GM19035 (cell line): ENCODE measurements around the gene RGS7BP.

ENCODE experiments used
- ATAC-seq: cut with Tn5 transposase; IDR thresholded peaks from one replicate; pipeline ENCODE4 v1.9.1; 2021; ENCODE audit not compliant: unreplicated experiment

Gene RGS7BP

GRCh38 chr5:64505769-64506566 is at the start of gene RGS7BP:
Gene RGS7BP (plus strand): TSS chr5:64506015. CDS start chr5:64506625, 610 bp downstream.
- ATAC-seq = peak; percentile 59

GRCh38 chr5:64457846-64458245 is 48.0 kb upstream of the RGS7BP start:
- ATAC-seq = no peak

- no peak for ATAC-seq
These were observed 46.9 kb upstream of the RGS7BP start for GRCh38 chr5:64458948-64459347.

GRCh38 chr5:64462391-64462790 is 43.4 kb upstream of the RGS7BP start:
- ATAC-seq = no peak

- ATAC-seq = no peak
These were observed 19.7 kb upstream of the RGS7BP start for GRCh38 chr5:64486163-64486562.

GRCh38 chr5:64487283-64487682 is 18.5 kb upstream of the RGS7BP start:
- no peak for ATAC-seq

- ATAC-seq = no peak
These were observed 16.0 kb upstream of the RGS7BP start for GRCh38 chr5:64489857-64490256.

GRCh38 chr5:64497386-64497785 is 8.4 kb upstream of the RGS7BP start:
- no peak for ATAC-seq

GRCh38 chr5:64502196-64502595 is 3.6 kb upstream of the RGS7BP start:
- ATAC-seq = no peak

GRCh38 chr5:64506567-64507263 is 900 bp downstream of the RGS7BP start:
- ATAC-seq = no peak

- ATAC-seq = no peak
These were observed 1.4 kb downstream of the RGS7BP start for GRCh38 chr5:64507264-64507605.

- ATAC-seq = no peak
These were observed 4.0 kb downstream of the RGS7BP start for GRCh38 chr5:64509828-64510227.

- ATAC-seq = no peak
These were observed 7.7 kb downstream of the RGS7BP start for GRCh38 chr5:64513492-64513891.

GRCh38 chr5:64514612-64515011 is 8.8 kb downstream of the RGS7BP start:
- ATAC-seq = no peak

- no peak for ATAC-seq
These were observed 10.4 kb downstream of the RGS7BP start for GRCh38 chr5:64516216-64516615.

GRCh38 chr5:64518793-64519192 is 13.0 kb downstream of the RGS7BP start:
- ATAC-seq = peak; percentile 92

GRCh38 chr5:64519263-64519662 is 13.4 kb downstream of the RGS7BP start:
- ATAC-seq = no peak

- no peak for ATAC-seq
These were observed 21.1 kb downstream of the RGS7BP start for GRCh38 chr5:64526734-64527439.

GRCh38 chr5:64530076-64530475 is 24.3 kb downstream of the RGS7BP start:
- no peak for ATAC-seq

GRCh38 chr5:64532212-64532611 is 26.4 kb downstream of the RGS7BP start:
- ATAC-seq = no peak

- ATAC-seq = no peak
These were observed 26.8 kb downstream of the RGS7BP start for GRCh38 chr5:64532657-64533056.

- no peak for ATAC-seq
These were observed 28.2 kb downstream of the RGS7BP start for GRCh38 chr5:64534033-64534432.
